Measurements from ENCODE around the gene NLE1. TPM values are rescaled to one million over a fixed set of nuclear protein-coding genes. Genes with fewer than 3 reads are reported as not detected.
"Not testable (repeated sequence)": the region's sequence is repeated elsewhere in the genome, so short reads cannot be mapped to it uniquely, and the experiment has no call there.

Gene NLE1
- polyA plus RNA-seq, 1 donor (not counting 4 experiments of a cell fraction or from before 2014, with no cell fraction given), result 13.5 TPM

DNA sequence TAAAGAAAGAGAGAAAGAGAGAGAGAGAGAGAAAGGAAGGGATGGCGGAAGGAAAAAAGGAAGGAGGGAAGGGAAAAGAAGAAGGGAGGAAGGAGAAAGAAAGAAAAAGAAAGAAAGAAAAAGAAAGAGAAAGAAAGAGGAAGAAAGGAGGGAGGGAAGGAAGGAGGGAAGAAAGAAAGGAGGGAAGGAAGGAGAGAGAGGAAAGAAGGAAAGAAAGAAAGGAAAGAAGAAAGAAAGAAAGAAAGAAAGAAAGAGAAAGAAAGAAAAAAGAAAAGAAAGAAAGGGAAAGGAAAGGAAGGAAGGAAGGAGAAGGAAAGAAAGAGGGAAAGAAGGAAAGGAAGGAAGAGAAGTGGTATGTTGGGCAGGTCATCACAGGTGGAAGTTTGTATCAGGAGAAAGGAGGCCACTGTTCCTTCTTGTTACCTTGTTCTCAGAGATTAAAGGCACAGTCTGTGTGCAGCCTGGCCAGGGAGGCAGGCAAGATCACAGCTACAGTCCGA is 32.8 kb upstream of the NLE1 start:
- FAIRE-seq (no peak), DNase-seq (ENCODE audit: low read depth, low spot score) (no peak)
- dilution Hi-C loops (cut with MboI; ENCODE audit: extremely low pct_ligation_motif_present, low sequenced_read_pairs), result no loop called here
- Histone ChIP-seq H3K79me2 (ENCODE audit: control insufficient read depth, insufficient read depth, low read length) (no peaks in the 10 kb centered on the region), H3K27me3 (ENCODE audit: control insufficient read depth, extremely low read depth, insufficient read depth, low read length) (peaks cover 4% of the 10 kb centered on the region), H3K4me2 (ENCODE audit: control insufficient read depth, extremely low read depth, insufficient read depth, low read depth, low read length) (no peak overlapping the region), H3K27ac (ENCODE audit: control insufficient read depth, insufficient read depth, low read length) (no peak overlapping the region), H4K20me1 (ENCODE audit: control insufficient read depth, extremely low read depth, insufficient read depth, low read length) (no peaks in the 10 kb centered on the region), H3K9me1 (ENCODE audit: control insufficient read depth, extremely low read depth, insufficient read depth, low read length) (no peaks in the 10 kb centered on the region), H3K36me3 (ENCODE audit: control insufficient read depth in 2 of 2, extremely low read depth in 1 of 2, insufficient read depth in 2 of 2, low read length in 2 of 2) (no peaks in the 10 kb centered on the region), H3K4me3 (ENCODE audit: control insufficient read depth in 2 of 3, extremely low read depth in 1 of 3, insufficient read depth in 2 of 3, low read depth in 1 of 3, low read length in 3 of 3) (no peak overlapping the region), H3K9ac (ENCODE audit: control insufficient read depth, extremely low read depth, insufficient read depth, low read length) (no peak overlapping the region), H3K4me1 (ENCODE audit: control insufficient read depth, extremely low read depth, insufficient read depth, low read length) (no peaks in the 10 kb centered on the region), H3K9me3 (ENCODE audit: control insufficient read depth, low read depth, low read length) (no peaks in the 10 kb centered on the region), H2AFZ (ENCODE audit: control insufficient read depth, low read length) (no peak overlapping the region)
- TF ChIP-seq EZH2 (IDR thresholded peaks at IDR 0.05; ENCODE audit: low read length), result no peak
- TF ChIP-seq, protein P1, sequence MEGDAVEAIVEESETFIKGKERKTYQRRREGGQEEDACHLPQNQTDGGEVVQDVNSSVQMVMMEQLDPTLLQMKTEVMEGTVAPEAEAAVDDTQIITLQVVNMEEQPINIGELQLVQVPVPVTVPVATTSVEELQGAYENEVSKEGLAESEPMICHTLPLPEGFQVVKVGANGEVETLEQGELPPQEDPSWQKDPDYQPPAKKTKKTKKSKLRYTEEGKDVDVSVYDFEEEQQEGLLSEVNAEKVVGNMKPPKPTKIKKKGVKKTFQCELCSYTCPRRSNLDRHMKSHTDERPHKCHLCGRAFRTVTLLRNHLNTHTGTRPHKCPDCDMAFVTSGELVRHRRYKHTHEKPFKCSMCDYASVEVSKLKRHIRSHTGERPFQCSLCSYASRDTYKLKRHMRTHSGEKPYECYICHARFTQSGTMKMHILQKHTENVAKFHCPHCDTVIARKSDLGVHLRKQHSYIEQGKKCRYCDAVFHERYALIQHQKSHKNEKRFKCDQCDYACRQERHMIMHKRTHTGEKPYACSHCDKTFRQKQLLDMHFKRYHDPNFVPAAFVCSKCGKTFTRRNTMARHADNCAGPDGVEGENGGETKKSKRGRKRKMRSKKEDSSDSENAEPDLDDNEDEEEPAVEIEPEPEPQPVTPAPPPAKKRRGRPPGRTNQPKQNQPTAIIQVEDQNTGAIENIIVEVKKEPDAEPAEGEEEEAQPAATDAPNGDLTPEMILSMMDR (optimal IDR thresholded peaks at IDR 0.05 in 1 of 3, IDR thresholded peaks at IDR 0.05 in 1 of 3, conservative IDR thresholded peaks at IDR 0.05 in 1 of 3; ENCODE audit: extremely low read depth in 1 of 3, insufficient read depth in 2 of 3, low read length in 3 of 3), result no peak

DNA sequence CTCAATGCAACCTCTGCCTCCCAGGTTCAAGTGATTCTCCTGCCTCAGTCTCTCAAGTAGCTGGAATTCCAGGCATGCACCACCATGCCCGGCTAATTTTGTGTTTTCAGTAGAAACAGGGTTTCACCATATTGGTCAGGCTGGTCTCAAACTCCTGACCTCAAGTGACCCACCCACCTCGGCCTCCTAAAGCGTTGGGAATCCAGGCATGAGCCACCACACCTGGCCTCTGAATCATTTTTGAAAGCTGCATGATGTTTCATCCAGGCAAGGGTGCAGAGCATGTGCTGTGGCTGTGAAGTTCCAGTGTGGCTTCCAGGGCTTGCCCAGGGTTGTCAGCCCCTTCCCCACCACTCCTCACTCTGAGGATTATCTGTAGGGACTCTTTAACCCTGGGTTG is 30.2 kb upstream of the NLE1 start:
- dilution Hi-C loops (cut with MboI; ENCODE audit: extremely low pct_ligation_motif_present, low sequenced_read_pairs); H3K4me3 ChIP-seq (ENCODE audit: control insufficient read depth in 2 of 3, extremely low read depth in 1 of 3, insufficient read depth in 2 of 3, low read depth in 1 of 3, low read length in 3 of 3); H2AFZ ChIP-seq (ENCODE audit: control insufficient read depth, low read length); H3K4me1 ChIP-seq (ENCODE audit: control insufficient read depth, extremely low read depth, insufficient read depth, low read length); H3K27ac ChIP-seq (ENCODE audit: control insufficient read depth, insufficient read depth, low read length); H3K79me2 ChIP-seq (ENCODE audit: control insufficient read depth, insufficient read depth, low read length); H3K4me2 ChIP-seq (ENCODE audit: control insufficient read depth, extremely low read depth, insufficient read depth, low read depth, low read length); H3K9me3 ChIP-seq (ENCODE audit: control insufficient read depth, low read depth, low read length); H3K36me3 ChIP-seq (ENCODE audit: control insufficient read depth in 2 of 2, extremely low read depth in 1 of 2, insufficient read depth in 2 of 2, low read length in 2 of 2); FAIRE-seq; H3K9ac ChIP-seq (ENCODE audit: control insufficient read depth, extremely low read depth, insufficient read depth, low read length); DNase-seq (ENCODE audit: low read depth, low spot score); H3K9me1 ChIP-seq (ENCODE audit: control insufficient read depth, extremely low read depth, insufficient read depth, low read length); H3K27me3 ChIP-seq (ENCODE audit: control insufficient read depth, extremely low read depth, insufficient read depth, low read length); H4K20me1 ChIP-seq (ENCODE audit: control insufficient read depth, extremely low read depth, insufficient read depth, low read length): not testable (repeated sequence)

DNA sequence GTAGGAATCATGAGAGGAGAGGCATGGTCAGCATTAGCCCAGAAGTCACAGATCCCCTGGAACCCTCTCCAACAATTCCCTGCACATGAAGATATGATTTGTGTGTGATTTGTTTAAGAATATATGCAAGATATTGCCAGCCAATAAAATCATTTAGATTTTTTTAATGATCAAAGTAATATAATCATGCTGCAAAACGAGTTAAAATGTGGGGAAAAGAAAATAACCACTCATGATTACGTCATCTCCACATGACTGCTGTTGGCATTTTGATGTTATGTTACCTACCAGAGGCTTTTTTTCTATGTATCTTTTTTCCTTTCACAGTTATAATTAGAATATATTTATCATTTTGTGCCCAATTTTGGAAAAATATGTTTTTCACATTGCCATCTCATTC is 29.7 kb upstream of the NLE1 start:
- H3K79me2 ChIP-seq (ENCODE audit: control insufficient read depth, insufficient read depth, low read length), result no peaks in the 10 kb centered on the region
- no peak for TF ChIP-seq EZH2 (IDR thresholded peaks at IDR 0.05; ENCODE audit: low read length)
- TF ChIP-seq, protein P1 (optimal IDR thresholded peaks at IDR 0.05 in 1 of 3, IDR thresholded peaks at IDR 0.05 in 1 of 3, conservative IDR thresholded peaks at IDR 0.05 in 1 of 3; ENCODE audit: extremely low read depth in 1 of 3, insufficient read depth in 2 of 3, low read length in 3 of 3), result no peak
- H4K20me1 ChIP-seq (ENCODE audit: control insufficient read depth, extremely low read depth, insufficient read depth, low read length), result no peaks in the 10 kb centered on the region
- DNase-seq (ENCODE audit: low read depth, low spot score), result no peak
- H3K4me2 ChIP-seq (ENCODE audit: control insufficient read depth, extremely low read depth, insufficient read depth, low read depth, low read length), result no peak overlapping the region
- H2AFZ ChIP-seq (ENCODE audit: control insufficient read depth, low read length), result no peak overlapping the region
- no peaks in the 10 kb centered on the region for H3K9me1 ChIP-seq (ENCODE audit: control insufficient read depth, extremely low read depth, insufficient read depth, low read length)
- peaks cover 4% of the 10 kb centered on the region for H3K27me3 ChIP-seq (ENCODE audit: control insufficient read depth, extremely low read depth, insufficient read depth, low read length)
- dilution Hi-C loops (cut with MboI; ENCODE audit: extremely low pct_ligation_motif_present, low sequenced_read_pairs), result no loop called here
- no peaks in the 10 kb centered on the region for H3K9me3 ChIP-seq (ENCODE audit: control insufficient read depth, low read depth, low read length)
- no peak overlapping the region for H3K9ac ChIP-seq (ENCODE audit: control insufficient read depth, extremely low read depth, insufficient read depth, low read length)
- H3K4me1 ChIP-seq (ENCODE audit: control insufficient read depth, extremely low read depth, insufficient read depth, low read length), result peaks cover 8% of the 10 kb centered on the region
- no peak overlapping the region for H3K4me3 ChIP-seq (ENCODE audit: control insufficient read depth in 2 of 3, extremely low read depth in 1 of 3, insufficient read depth in 2 of 3, low read depth in 1 of 3, low read length in 3 of 3)
- no peak for FAIRE-seq
- no peak overlapping the region for H3K27ac ChIP-seq (ENCODE audit: control insufficient read depth, insufficient read depth, low read length)
- no peaks in the 10 kb centered on the region for H3K36me3 ChIP-seq (ENCODE audit: control insufficient read depth in 2 of 2, extremely low read depth in 1 of 2, insufficient read depth in 2 of 2, low read length in 2 of 2)
